ENCODE results near the gene KRT222. TPM values are rescaled to one million over a fixed set of nuclear protein-coding genes. Genes with fewer than 3 reads are reported as not detected.
A peak's percentile ranks its signal among the peaks of the same experiment; 100 is the strongest.

KRT222 gene
- polyA plus RNA-seq, 2 donors = 0.43 to 0.59 TPM

DNA sequence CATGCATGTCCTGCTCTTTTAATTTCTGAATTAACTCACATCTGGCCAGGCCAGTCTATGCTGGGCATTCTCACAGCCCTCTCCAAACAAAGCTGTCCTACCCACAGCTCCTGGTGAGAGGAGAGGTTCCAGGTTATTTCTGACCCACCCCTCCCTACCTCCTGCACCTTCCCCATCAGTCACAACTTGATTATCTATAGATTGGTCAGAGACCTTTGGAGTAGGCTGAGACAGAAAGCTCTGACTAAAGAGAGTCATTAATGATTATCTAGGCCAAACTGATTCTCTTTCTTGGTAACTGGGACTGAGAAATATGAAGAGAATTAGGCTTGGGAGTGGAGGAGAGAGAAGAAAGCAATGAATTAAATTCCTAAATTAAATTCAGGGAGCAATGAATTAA lies 1.4 kb upstream of the KRT222 start:
- no peaks in the 10 kb centered on the region for H3K9me3 ChIP-seq (ENCODE audit: control insufficient read depth in 2 of 2, insufficient read depth in 1 of 2, low read depth in 1 of 2, low read length in 1 of 2)
- H3K36me3 ChIP-seq (ENCODE audit: control insufficient read depth in 2 of 2, insufficient read depth in 2 of 2, low read length in 1 of 2) = no peaks in the 10 kb centered on the region
- H3K4me1 ChIP-seq (ENCODE audit: control insufficient read depth in 2 of 2, insufficient read depth in 2 of 2, low read length in 1 of 2) = no peaks in the 10 kb centered on the region
- no peak overlapping the region for H3K27ac ChIP-seq (ENCODE audit: low read depth in 2 of 2, low read length in 1 of 2)
- no peaks in the 10 kb centered on the region for H3K27me3 ChIP-seq (ENCODE audit: control insufficient read depth in 1 of 2, insufficient read depth in 2 of 2, low read length in 2 of 2)
- no peak overlapping the region for H3K4me3 ChIP-seq (ENCODE audit: low read depth in 1 of 2, low read length in 2 of 2)

DNA sequence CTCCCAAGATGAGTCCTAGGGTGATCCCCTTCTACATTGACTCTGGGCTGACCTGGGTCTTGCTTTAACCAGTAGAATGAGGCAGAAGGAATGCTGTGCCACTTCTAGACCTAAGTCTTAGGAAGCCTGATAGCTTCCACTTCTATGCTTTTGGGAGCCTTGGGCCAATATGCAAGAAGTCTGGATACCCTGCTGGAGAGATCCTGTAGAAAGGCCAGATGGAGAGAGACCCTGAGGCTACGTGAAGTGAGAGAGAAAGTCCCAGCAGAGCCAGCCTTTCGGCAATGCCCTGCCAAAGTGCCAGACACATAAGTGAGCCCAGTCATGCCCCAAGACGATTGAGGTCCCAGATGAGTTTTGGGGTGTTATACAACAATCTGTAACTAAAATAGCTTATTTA lies 1.7 kb downstream of the KRT222 start:
- Histone ChIP-seq H3K4me1 (ENCODE audit: control insufficient read depth in 2 of 2, insufficient read depth in 2 of 2, low read length in 1 of 2) (no peaks in the 10 kb centered on the region), H3K9me3 (ENCODE audit: control insufficient read depth in 2 of 2, insufficient read depth in 1 of 2, low read depth in 1 of 2, low read length in 1 of 2) (no peaks in the 10 kb centered on the region), H3K36me3 (ENCODE audit: control insufficient read depth in 2 of 2, insufficient read depth in 2 of 2, low read length in 1 of 2) (no peaks in the 10 kb centered on the region), H3K27ac (ENCODE audit: low read depth in 2 of 2, low read length in 1 of 2) (no peak overlapping the region), H3K4me3 (ENCODE audit: low read depth in 1 of 2, low read length in 2 of 2) (no peak overlapping the region), H3K27me3 (ENCODE audit: control insufficient read depth in 1 of 2, insufficient read depth in 2 of 2, low read length in 2 of 2) (no peaks in the 10 kb centered on the region)
- 63 to 76% methylated on average over 3 of the region's 3 CpGs for WGBS, 2 donors

DNA sequence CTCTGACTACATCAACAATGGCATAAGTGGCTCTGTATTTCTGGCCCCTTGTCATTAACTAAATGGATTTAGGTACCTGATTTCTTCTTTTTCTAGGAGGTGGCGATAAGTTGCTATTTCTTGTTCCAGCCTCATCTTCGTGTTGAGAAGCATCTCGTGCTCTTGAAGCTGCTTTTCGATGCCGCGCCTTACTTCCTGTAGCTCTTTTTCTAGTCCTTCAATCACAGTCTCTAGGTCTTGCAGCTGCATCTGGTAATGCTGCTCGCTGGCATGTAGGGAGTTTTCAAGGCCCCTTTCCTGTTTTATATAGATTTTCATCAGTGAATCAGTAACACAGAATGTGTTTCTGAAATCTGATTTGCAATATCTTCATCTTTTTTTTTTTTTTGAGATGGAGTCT lies 5.1 kb downstream of the KRT222 start:
- H3K36me3 ChIP-seq (ENCODE audit: control insufficient read depth in 2 of 2, insufficient read depth in 2 of 2, low read length in 1 of 2) = no peaks in the 10 kb centered on the region
- no peaks in the 10 kb centered on the region for H3K4me1 ChIP-seq (ENCODE audit: control insufficient read depth in 2 of 2, insufficient read depth in 2 of 2, low read length in 1 of 2)
- H3K27me3 ChIP-seq (ENCODE audit: control insufficient read depth in 1 of 2, insufficient read depth in 2 of 2, low read length in 2 of 2) = no peaks in the 10 kb centered on the region
- no peaks in the 10 kb centered on the region for H3K9me3 ChIP-seq (ENCODE audit: control insufficient read depth in 2 of 2, insufficient read depth in 1 of 2, low read depth in 1 of 2, low read length in 1 of 2)
- WGBS, 2 donors = 74 to 87% methylated on average over 7 of the region's 7 CpGs
- no peak overlapping the region for H3K27ac ChIP-seq (ENCODE audit: low read depth in 2 of 2, low read length in 1 of 2)
- no peak overlapping the region for H3K4me3 ChIP-seq (ENCODE audit: low read depth in 1 of 2, low read length in 2 of 2)

DNA sequence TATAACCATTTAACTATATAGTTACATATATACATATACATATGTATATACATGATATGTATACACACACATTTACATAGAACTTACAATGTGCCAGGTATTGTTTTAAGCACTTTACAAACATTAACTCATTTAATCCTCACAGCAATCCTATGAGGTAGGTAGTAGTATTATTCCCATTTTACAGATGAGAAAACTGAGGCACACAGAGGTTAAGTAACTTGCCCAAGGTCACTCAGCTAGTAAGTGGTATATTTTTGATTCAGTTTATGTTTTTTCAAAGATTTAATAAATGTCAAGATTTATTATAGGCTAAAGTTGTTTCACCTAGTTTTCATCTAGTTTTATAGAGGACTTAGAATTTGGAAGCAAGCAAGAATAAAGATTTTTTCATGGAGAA lies 6.6 kb downstream of the KRT222 start:
- Histone ChIP-seq H3K4me1 (ENCODE audit: control insufficient read depth in 2 of 2, insufficient read depth in 2 of 2, low read length in 1 of 2) (no peaks in the 10 kb centered on the region), H3K27ac (ENCODE audit: low read depth in 2 of 2, low read length in 1 of 2) (no peak overlapping the region), H3K4me3 (ENCODE audit: low read depth in 1 of 2, low read length in 2 of 2) (no peak overlapping the region), H3K27me3 (ENCODE audit: control insufficient read depth in 1 of 2, insufficient read depth in 2 of 2, low read length in 2 of 2) (no peaks in the 10 kb centered on the region), H3K9me3 (ENCODE audit: control insufficient read depth in 2 of 2, insufficient read depth in 1 of 2, low read depth in 1 of 2, low read length in 1 of 2) (no peaks in the 10 kb centered on the region), H3K36me3 (ENCODE audit: control insufficient read depth in 2 of 2, insufficient read depth in 2 of 2, low read length in 1 of 2) (no peaks in the 10 kb centered on the region)

DNA sequence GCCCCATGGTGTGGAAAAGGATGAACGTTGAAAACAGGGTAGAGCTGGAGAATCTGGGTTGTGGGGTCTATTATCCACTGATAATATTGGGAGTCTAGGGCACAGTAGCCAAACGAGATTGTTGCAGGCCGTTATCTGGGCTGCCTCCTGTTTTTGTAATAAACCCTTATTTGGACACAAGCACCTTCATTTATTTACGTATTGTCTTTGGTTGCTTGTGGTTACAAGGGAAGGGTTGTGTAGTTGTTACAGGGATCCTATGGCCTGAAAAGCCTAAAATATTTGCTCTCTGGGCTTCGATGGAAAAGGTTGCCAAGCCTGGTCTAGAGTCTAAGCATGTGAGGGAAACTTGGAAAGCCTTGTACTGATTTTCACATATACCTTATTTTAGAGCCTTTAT lies 13.0 kb downstream of the KRT222 start:
- no peak overlapping the region for H3K27ac ChIP-seq (ENCODE audit: low read depth in 2 of 2, low read length in 1 of 2)
- no peaks in the 10 kb centered on the region for H3K9me3 ChIP-seq (ENCODE audit: control insufficient read depth in 2 of 2, insufficient read depth in 1 of 2, low read depth in 1 of 2, low read length in 1 of 2)
- H3K27me3 ChIP-seq (ENCODE audit: control insufficient read depth in 1 of 2, insufficient read depth in 2 of 2, low read length in 2 of 2) = no peaks in the 10 kb centered on the region
- H3K4me1 ChIP-seq (ENCODE audit: control insufficient read depth in 2 of 2, insufficient read depth in 2 of 2, low read length in 1 of 2) = peaks cover 0 to 2% of the 10 kb centered on the region in 2 donors
- no peaks in the 10 kb centered on the region for H3K36me3 ChIP-seq (ENCODE audit: control insufficient read depth in 2 of 2, insufficient read depth in 2 of 2, low read length in 1 of 2)
- 73 to 77% methylated on average over 5 of the region's 5 CpGs for WGBS, 2 donors
- H3K4me3 ChIP-seq (ENCODE audit: low read depth in 1 of 2, low read length in 2 of 2) = no peak overlapping the region

DNA sequence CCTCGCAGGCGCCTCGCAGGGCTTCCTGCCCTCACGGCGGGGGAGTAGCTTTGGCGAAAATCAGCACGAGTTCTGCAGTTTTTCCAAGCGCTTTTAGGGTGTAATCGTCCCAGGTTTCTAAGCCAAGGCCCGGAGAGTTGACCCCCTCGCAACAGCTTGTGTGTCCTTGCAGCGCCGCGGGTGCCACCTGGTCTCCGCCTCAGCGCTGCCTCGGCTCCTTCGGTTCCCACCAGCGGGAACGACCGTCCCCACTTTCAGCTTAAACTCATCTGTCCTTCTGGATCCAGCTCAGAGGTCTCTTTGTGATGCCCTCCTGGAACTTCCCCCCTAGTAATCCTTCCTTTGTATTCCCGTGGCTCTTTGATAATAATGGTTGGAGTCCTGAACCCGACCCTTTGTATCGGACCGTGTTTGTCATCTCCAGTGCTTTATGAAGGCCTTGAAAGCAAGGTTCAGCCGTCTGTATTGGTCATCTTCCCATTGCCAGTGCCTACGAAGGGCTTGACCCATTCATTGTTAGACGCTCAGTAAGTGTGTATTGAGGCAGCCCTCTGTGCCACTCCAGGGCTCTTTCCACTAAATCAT lies 16.5 kb downstream of the KRT222 start:
- Histone ChIP-seq H3K27ac (ENCODE audit: low read depth in 2 of 2, low read length in 1 of 2) (peak overlapping the region; percentile 91 to 92), H3K9me3 (ENCODE audit: control insufficient read depth in 2 of 2, insufficient read depth in 1 of 2, low read depth in 1 of 2, low read length in 1 of 2) (no peaks in the 10 kb centered on the region), H3K27me3 (ENCODE audit: control insufficient read depth in 1 of 2, insufficient read depth in 2 of 2, low read length in 2 of 2) (no peaks in the 10 kb centered on the region), H3K36me3 (ENCODE audit: control insufficient read depth in 2 of 2, insufficient read depth in 2 of 2, low read length in 1 of 2) (no peaks in the 10 kb centered on the region), H3K4me1 (ENCODE audit: control insufficient read depth in 2 of 2, insufficient read depth in 2 of 2, low read length in 1 of 2) (peaks cover 0 to 4% of the 10 kb centered on the region in 2 donors), H3K4me3 (ENCODE audit: low read depth in 1 of 2, low read length in 2 of 2) (peak overlapping the region; percentile 84 to 87)
- 3 to 4% methylated on average over 28 of the region's 28 CpGs for WGBS, 2 donors

DNA sequence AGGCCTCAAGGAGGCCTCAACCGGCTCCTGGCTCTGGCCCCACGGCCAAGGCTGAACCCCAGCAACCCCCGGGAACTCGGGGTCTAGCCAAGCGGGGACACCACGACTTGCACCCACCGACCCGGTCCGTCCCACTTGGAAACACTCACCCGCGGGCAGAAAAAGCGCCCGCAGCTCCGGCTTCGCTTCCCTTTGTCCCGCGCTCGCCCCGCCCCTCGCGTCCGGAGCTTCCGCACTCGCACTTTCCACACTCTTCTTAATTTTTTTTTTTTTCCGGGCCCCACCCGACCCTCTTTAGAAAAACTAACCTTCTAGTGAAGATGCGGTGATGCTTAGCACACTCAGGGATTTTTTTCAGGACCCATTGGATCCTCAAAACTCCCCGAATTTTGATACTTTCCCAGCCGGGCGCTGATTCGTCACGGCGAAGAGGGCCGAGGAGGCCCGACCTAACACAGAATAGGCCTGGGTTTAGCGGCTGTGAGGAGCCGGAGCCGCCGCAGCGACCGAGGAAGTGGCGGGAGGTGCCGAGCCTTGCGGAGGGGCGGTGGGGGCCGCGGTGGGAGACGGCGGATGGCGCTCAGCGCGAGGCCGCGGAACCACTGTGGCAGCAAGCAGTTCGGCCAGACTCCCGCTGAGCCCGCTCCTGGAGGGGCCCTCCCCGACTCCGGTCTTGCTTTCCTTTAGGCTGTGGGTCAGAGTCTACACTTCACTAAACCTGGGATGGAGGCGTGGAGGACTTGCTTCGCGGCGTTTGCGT lies 17.2 kb downstream of the KRT222 start, which contains the start of gene SMARCE1:
SMARCE1 (minus strand) TSS at position 195 of the 760 bp plus-strand sequence. CDS start 2,016 bp downstream, outside the sequence.
- Histone ChIP-seq H3K27me3 (ENCODE audit: control insufficient read depth in 1 of 2, insufficient read depth in 2 of 2, low read length in 2 of 2) (no peaks in the 10 kb centered on the region), H3K27ac (ENCODE audit: low read depth in 2 of 2, low read length in 1 of 2) (peak within 1 kb of the TSS; percentile 91 to 92), H3K9me3 (ENCODE audit: control insufficient read depth in 2 of 2, insufficient read depth in 1 of 2, low read depth in 1 of 2, low read length in 1 of 2) (no peaks in the 10 kb centered on the region), H3K4me3 (ENCODE audit: low read depth in 1 of 2, low read length in 2 of 2) (peak within 1 kb of the TSS; percentile 84 to 87), H3K4me1 (ENCODE audit: control insufficient read depth in 2 of 2, insufficient read depth in 2 of 2, low read length in 1 of 2) (peaks cover 0 to 4% of the 10 kb centered on the region in 2 donors), H3K36me3 (ENCODE audit: control insufficient read depth in 2 of 2, insufficient read depth in 2 of 2, low read length in 1 of 2) (no peaks in the 10 kb centered on the region)
- 0% methylated on average over 63 to 64 of the region's 64 CpGs for WGBS, 2 donors

DNA sequence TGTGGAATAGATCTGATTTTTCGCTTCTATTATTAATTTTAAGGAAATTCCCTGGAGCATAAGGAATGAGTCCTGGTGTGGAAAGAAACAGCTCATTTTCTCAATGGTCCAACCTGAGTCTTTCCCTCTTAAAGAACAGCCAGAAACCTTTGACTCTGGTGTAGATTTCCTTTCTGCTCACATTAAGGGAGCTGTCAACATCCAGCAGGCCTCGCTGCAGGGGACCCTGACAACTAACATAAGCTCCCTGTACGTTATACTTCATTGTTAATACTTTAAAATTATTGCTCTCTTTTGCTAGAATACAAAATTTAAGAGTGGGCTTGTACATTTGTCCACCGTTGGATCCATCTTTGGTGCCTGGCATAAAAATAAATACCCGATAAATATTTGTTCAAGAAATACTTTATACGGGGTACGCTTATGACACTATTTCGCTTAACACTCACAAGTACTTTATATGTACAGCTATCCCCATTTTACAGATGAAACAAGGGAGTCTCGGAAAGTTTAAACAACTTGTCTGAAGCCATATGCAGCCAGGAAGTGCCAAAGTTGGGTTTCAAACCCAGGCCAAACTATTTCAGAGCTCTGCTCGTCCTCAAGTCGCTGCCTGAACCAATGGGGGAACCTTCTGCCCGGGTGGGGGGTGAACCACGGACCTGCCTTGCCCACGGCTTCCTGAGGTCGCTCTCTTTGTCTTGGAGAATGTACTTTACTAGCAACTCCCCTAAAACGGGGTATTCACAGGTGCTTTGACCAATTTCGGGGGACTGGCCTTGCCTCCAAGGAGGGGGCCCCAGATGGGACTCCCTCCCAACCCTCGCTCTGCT lies 18.0 kb downstream of the KRT222 start:
- Histone ChIP-seq H3K27ac (ENCODE audit: low read depth in 2 of 2, low read length in 1 of 2) (peak overlapping the region; percentile 91 to 92), H3K4me1 (ENCODE audit: control insufficient read depth in 2 of 2, insufficient read depth in 2 of 2, low read length in 1 of 2) (peaks cover 0 to 4% of the 10 kb centered on the region in 2 donors)

DNA sequence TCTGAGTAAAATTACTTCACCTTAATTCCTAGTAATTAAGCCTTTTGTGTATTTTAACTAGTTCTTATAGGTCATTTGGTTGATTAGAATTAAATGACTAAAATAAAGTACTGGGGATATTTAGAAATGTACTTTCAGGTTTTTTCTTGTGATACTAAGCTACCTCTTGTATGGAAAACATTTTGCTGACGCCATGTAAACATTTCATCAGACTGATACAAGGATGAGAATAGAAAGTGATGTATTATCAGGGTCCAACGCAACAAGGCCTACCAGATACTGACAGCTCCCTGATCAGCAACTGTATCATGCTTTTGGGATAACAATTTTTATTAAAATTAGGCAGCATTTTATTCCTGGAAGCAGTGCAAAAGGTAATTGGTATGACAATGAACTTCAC lies 19.0 kb downstream of the KRT222 start:
- no peaks in the 10 kb centered on the region for H3K9me3 ChIP-seq (ENCODE audit: control insufficient read depth in 2 of 2, insufficient read depth in 1 of 2, low read depth in 1 of 2, low read length in 1 of 2)

More for the DNA sequence above, 18.0 kb downstream of the KRT222 start:
- Histone ChIP-seq H3K36me3 (ENCODE audit: control insufficient read depth in 2 of 2, insufficient read depth in 2 of 2, low read length in 1 of 2) (peaks cover 0 to 2% of the 10 kb centered on the region in 2 donors), H3K4me3 (ENCODE audit: low read depth in 1 of 2, low read length in 2 of 2) (peak overlapping the region; percentile 84 to 87), H3K27me3 (ENCODE audit: control insufficient read depth in 1 of 2, insufficient read depth in 2 of 2, low read length in 2 of 2) (no peaks in the 10 kb centered on the region), H3K9me3 (ENCODE audit: control insufficient read depth in 2 of 2, insufficient read depth in 1 of 2, low read depth in 1 of 2, low read length in 1 of 2) (no peaks in the 10 kb centered on the region)
- 7 to 9% methylated on average over 18 of the region's 18 CpGs for WGBS, 2 donors

More for the DNA sequence above, 19.0 kb downstream of the KRT222 start:
- Histone ChIP-seq H3K36me3 (ENCODE audit: control insufficient read depth in 2 of 2, insufficient read depth in 2 of 2, low read length in 1 of 2) (peaks cover 0 to 2% of the 10 kb centered on the region in 2 donors), H3K27me3 (ENCODE audit: control insufficient read depth in 1 of 2, insufficient read depth in 2 of 2, low read length in 2 of 2) (no peaks in the 10 kb centered on the region), H3K4me3 (ENCODE audit: low read depth in 1 of 2, low read length in 2 of 2) (no peak overlapping the region), H3K4me1 (ENCODE audit: control insufficient read depth in 2 of 2, insufficient read depth in 2 of 2, low read length in 1 of 2) (peaks cover 0 to 4% of the 10 kb centered on the region in 2 donors), H3K27ac (ENCODE audit: low read depth in 2 of 2, low read length in 1 of 2) (no peak overlapping the region)
- 62 to 71% methylated on average over 2 of the region's 2 CpGs for WGBS, 2 donors
